Colonic mucosa (tissue), 4 donors: ENCODE results near the gene NKD2. TPM values are rescaled to one million over a fixed set of nuclear protein-coding genes. Genes with fewer than 3 reads are reported as not detected.

ENCODE experiments used
- DNase-seq: peaks from one replicate; pipeline ENCODE4 v3.0.0-alpha.2; 2020
- H3K27ac ChIP-seq: fragments of 200-600 bp; one replicate; pipeline ENCODE4 v1.8.0; 2021
- H3K27me3 ChIP-seq: fragments of 200-600 bp; one replicate; pipeline ENCODE4 v1.8.0; 2021
- H3K36me3 ChIP-seq: fragments of 200-600 bp; one replicate; pipeline ENCODE4 v1.8.0; 2021
- H3K4me1 ChIP-seq: fragments of 200-600 bp; one replicate; pipeline ENCODE4 v1.8.0; 2021; ENCODE audit warnings: mild to moderate bottlenecking
- H3K4me3 ChIP-seq: fragments of 200-600 bp; one replicate; pipeline ENCODE4 v1.8.0; 2021
- H3K9ac ChIP-seq, 2 donors: one replicate each; pipeline ENCODE4 v1.7.0; 2013; ENCODE audit warnings: control low read depth in 2 of 2, low read depth in 2 of 2, low read length in 2 of 2
- H3K9me3 ChIP-seq: fragments of 200-600 bp; one replicate; pipeline ENCODE4 v1.8.0; 2021
- intact Hi-C: fragments of 100-400 bp; cut with DNase I; formaldehyde crosslinking; loops from one replicate; pipeline ENCODE4 v1.14.1; 2022
- total RNA-seq, 2 donors: library from RNA; stranded (reverse); fragmentation: NEBNext Ultra II Directional in 1 of 2; extraction: Animal tissue kit (Norgen Biotek cat#: 25700) in 1 of 2; gene quantifications; one replicate each; pipeline ENCODE4 v1.2.1, GENCODE V29; 2021
- TF ChIP-seq, protein P1 (sequence below): fragments of 200-600 bp; IDR thresholded peaks from one replicate; pipeline ENCODE4 v1.8.0; 2022; ENCODE audit warnings: antibody characterized with exemption, mild to moderate bottlenecking
- donor health status: healthy.
- donor health status: DM: no; HTN: no; CAD: no.
- donor health status: DM: no; HTN: no; CAD: no.

NKD2 gene
- total RNA-seq, 2 donors from 2014 or later, result 0.94 to 1.9 TPM

DNA sequence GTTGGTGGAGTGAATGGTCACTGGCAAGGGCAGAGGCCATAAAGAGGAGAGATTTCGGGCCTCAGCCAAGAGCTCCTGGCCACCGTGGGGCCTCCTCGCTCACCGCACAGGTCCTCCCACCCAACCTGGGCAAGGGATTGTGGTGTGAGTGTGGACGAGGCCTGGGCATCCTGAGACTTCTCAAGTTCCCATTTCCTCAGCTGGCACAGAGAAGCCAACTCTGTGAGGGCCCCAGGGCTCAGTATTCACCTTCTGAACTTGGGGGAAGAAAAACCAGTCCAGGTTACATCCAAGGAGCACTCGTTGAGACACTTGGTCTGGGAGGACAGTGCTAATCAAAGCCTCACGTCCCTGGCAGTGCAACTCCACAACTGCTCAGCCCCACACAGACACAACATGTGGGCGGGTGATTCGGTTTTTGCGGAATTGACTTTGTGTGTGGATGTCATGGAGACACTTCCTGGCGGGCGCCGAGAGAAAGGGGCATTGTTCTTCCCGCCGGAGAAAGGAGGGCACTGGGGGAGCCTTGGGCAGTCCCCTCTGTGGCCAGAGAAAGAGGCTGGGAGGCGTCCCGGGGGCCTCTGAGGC is 28.5 kb upstream of the NKD2 start:
- no peak overlapping the region for H3K9ac ChIP-seq
- no peaks in the 10 kb centered on the region for H3K9me3 ChIP-seq
- DNase-seq, result no peak
- no peak overlapping the region for H3K27ac ChIP-seq
- no peaks in the 10 kb centered on the region for H3K36me3 ChIP-seq
- TF ChIP-seq, protein P1, sequence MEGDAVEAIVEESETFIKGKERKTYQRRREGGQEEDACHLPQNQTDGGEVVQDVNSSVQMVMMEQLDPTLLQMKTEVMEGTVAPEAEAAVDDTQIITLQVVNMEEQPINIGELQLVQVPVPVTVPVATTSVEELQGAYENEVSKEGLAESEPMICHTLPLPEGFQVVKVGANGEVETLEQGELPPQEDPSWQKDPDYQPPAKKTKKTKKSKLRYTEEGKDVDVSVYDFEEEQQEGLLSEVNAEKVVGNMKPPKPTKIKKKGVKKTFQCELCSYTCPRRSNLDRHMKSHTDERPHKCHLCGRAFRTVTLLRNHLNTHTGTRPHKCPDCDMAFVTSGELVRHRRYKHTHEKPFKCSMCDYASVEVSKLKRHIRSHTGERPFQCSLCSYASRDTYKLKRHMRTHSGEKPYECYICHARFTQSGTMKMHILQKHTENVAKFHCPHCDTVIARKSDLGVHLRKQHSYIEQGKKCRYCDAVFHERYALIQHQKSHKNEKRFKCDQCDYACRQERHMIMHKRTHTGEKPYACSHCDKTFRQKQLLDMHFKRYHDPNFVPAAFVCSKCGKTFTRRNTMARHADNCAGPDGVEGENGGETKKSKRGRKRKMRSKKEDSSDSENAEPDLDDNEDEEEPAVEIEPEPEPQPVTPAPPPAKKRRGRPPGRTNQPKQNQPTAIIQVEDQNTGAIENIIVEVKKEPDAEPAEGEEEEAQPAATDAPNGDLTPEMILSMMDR, result no peak
- H3K4me1 ChIP-seq, result no peaks in the 10 kb centered on the region
- intact Hi-C loops, result no loop called here
- no peaks in the 10 kb centered on the region for H3K27me3 ChIP-seq
- H3K4me3 ChIP-seq, result no peak overlapping the region

DNA sequence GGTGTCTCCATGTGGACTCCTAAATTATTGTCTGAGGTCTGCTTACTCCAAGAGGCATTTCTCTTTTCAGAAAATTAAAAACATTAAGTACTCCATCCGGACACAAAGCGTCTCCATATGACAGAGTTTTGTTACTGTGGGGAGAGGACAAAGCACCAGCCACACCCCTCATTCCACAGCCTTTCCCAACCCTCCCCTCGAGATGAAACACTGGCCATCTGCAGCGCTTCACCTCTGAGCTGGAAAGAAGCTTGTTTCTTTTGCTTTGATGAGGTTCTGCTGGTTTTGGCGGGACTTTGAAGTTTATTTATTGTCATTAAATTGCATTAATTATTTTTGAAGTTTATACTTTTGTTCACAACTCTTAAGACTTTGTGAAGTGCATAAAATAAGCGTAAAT is 27.6 kb upstream of the NKD2 start:
- Histone ChIP-seq H3K27me3 (no peaks in the 10 kb centered on the region), H3K9me3 (no peaks in the 10 kb centered on the region), H3K27ac (no peak overlapping the region), H3K9ac (no peak overlapping the region), H3K4me3 (no peak overlapping the region), H3K4me1 (no peaks in the 10 kb centered on the region), H3K36me3 (no peaks in the 10 kb centered on the region)
- intact Hi-C loops, result no loop called here
- TF ChIP-seq, protein P1, result no peak
- DNase-seq, result no peak

- no peaks in the 10 kb centered on the region for H3K27me3 ChIP-seq
- DNase-seq, result no peak
- H3K27ac ChIP-seq, result no peak overlapping the region
- H3K4me1 ChIP-seq, result no peaks in the 10 kb centered on the region
- H3K36me3 ChIP-seq, result no peaks in the 10 kb centered on the region
- H3K9ac ChIP-seq, result no peak overlapping the region
- H3K4me3 ChIP-seq, result no peak overlapping the region
- no peaks in the 10 kb centered on the region for H3K9me3 ChIP-seq
- intact Hi-C loops, result no loop called here
- TF ChIP-seq, protein P1, result no peak
Measured at GRCh38 chr5:981456-981855, 27.1 kb upstream of the NKD2 start.

- no peaks in the 10 kb centered on the region for H3K36me3 ChIP-seq
- no peak for DNase-seq
- intact Hi-C loops, result no loop called here
- no peaks in the 10 kb centered on the region for H3K27me3 ChIP-seq
- no peak overlapping the region for H3K4me3 ChIP-seq
- TF ChIP-seq, protein P1, result no peak
- no peaks in the 10 kb centered on the region for H3K9me3 ChIP-seq
- no peak overlapping the region for H3K27ac ChIP-seq
- H3K4me1 ChIP-seq, result no peaks in the 10 kb centered on the region
- H3K9ac ChIP-seq, result no peak overlapping the region
Measured at GRCh38 chr5:982377-983237, 26.0 kb upstream of the NKD2 start.

DNA sequence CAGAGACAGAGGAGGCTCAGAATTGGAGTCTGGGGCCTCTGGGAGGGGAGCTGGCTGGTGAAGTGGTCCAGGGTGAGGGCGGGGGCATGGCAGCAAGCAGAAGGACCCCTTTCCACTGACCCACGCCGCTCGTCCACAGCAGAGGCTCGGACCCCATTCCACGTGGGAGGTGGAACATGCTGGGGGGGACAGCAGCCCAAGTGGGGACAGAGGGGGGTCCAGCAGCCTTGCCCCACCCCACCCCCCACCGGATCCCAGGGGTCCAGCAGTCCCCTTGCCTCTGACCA is 25.4 kb upstream of the NKD2 start:
- no peak for DNase-seq
- TF ChIP-seq, protein P1, result no peak
- Histone ChIP-seq H3K4me3 (no peak overlapping the region), H3K36me3 (no peaks in the 10 kb centered on the region), H3K27me3 (no peaks in the 10 kb centered on the region), H3K9me3 (no peaks in the 10 kb centered on the region), H3K27ac (no peak overlapping the region), H3K4me1 (no peaks in the 10 kb centered on the region), H3K9ac (no peak overlapping the region)
- intact Hi-C loops, result no loop called here
